HUES48 (cell line): ENCODE data around the gene ADCY4.
"Not testable (repeated sequence)": the region's sequence is repeated elsewhere in the genome, so short reads cannot be mapped to it uniquely, and the experiment has no call there.

Experiments
- H3K27ac ChIP-seq: one replicate; pipeline ENCODE4 v1.7.0; 2013; ENCODE audit warnings: low read depth, low read length, inconsistent platforms
- H3K27me3 ChIP-seq: 2 replicates; pipeline ENCODE4 v1.6.1; 2013; ENCODE audit warnings: mild to moderate bottlenecking, low read length; ENCODE audit not compliant: control insufficient read depth, insufficient read depth
- H3K36me3 ChIP-seq: 2 replicates; pipeline ENCODE4 v1.6.1; 2013; ENCODE audit warnings: low read length; ENCODE audit not compliant: control insufficient read depth, insufficient read depth
- H3K4me1 ChIP-seq: 2 replicates; pipeline ENCODE4 v1.6.1; 2013; ENCODE audit warnings: mild to moderate bottlenecking, low read length; ENCODE audit not compliant: control insufficient read depth, insufficient read depth
- H3K4me3 ChIP-seq: 2 replicates; pipeline ENCODE4 v1.5.1; 2013; ENCODE audit warnings: mild to moderate bottlenecking, low read depth, low read length
- H3K9ac ChIP-seq: 2 replicates; pipeline ENCODE4 v1.6.1; 2013; ENCODE audit warnings: mild to moderate bottlenecking, low read depth, low read length, moderate library complexity
- H3K9me3 ChIP-seq: 2 replicates; pipeline ENCODE4 v1.6.1; 2013; ENCODE audit warnings: low read length; ENCODE audit not compliant: control insufficient read depth, insufficient read depth

ADCY4 gene

DNA sequence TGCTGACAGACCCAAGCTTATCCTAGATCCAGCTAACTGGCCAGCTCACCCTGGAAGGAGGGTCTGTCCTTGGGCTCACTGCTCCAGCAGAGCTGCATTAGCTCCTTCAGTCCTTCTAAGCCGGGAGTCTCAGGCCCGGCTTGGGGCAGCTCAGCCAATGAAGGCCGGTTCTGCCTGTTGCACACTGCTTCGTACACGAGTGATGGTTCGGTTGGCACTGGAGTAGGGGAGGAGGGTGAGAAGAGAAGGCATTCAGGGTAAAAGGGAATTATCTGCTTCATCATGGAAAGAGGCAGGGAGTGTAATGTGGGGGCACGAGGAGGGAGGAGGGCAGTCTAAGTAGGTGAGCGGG is 2.9 kb upstream of the ADCY4 start:
- H3K9me3 ChIP-seq = no peaks in the 10 kb centered on the region
- H3K4me1 ChIP-seq = peaks cover 8% of the 10 kb centered on the region; the same call in 1 of the 2 replicates
- no peaks in the 10 kb centered on the region for H3K36me3 ChIP-seq
- no peak overlapping the region for H3K4me3 ChIP-seq
- H3K27ac ChIP-seq = no peak overlapping the region
- H3K9ac ChIP-seq = no peak overlapping the region
- peaks cover 90% of the 10 kb centered on the region for H3K27me3 ChIP-seq

- H3K4me3 ChIP-seq = no peak overlapping the region
- no peak overlapping the region for H3K27ac ChIP-seq
- no peak overlapping the region for H3K9ac ChIP-seq
- H3K27me3 ChIP-seq = peaks cover 95% of the 10 kb centered on the region
- no peaks in the 10 kb centered on the region for H3K9me3 ChIP-seq
- peaks cover 9% of the 10 kb centered on the region; the same call in 1 of the 2 replicates for H3K4me1 ChIP-seq
- no peaks in the 10 kb centered on the region for H3K36me3 ChIP-seq
Observed at GRCh38 chr14:24337144-24337823, 2.4 kb upstream of the ADCY4 start.

- H3K36me3 ChIP-seq = no peaks in the 10 kb centered on the region
- no peaks in the 10 kb centered on the region for H3K9me3 ChIP-seq
- no peak overlapping the region for H3K27ac ChIP-seq
- H3K4me3 ChIP-seq = peak overlapping the region; percentile 74
- peaks cover 100% of the 10 kb centered on the region for H3K27me3 ChIP-seq
- H3K4me1 ChIP-seq = peaks cover 14% of the 10 kb centered on the region; the same call in 1 of the 2 replicates
- H3K9ac ChIP-seq = no peak overlapping the region
Observed at GRCh38 chr14:24335461-24336171, 745 bp upstream of the ADCY4 start.

- no peaks in the 10 kb centered on the region for H3K36me3 ChIP-seq
- peaks cover 10% of the 10 kb centered on the region; the same call in 1 of the 2 replicates for H3K4me1 ChIP-seq
- H3K4me3 ChIP-seq = peak overlapping the region; percentile 61
- peaks cover 85% of the 10 kb centered on the region for H3K27me3 ChIP-seq
- no peaks in the 10 kb centered on the region for H3K9me3 ChIP-seq
- H3K27ac ChIP-seq = no peak overlapping the region
- H3K9ac ChIP-seq = no peak overlapping the region
Observed at GRCh38 chr14:24332268-24332993, 2.4 kb downstream of the ADCY4 start.

GRCh38 chr14:24331731-24332267 is 3.1 kb downstream of the ADCY4 start:
- Histone ChIP-seq H3K27me3 (peaks cover 79% of the 10 kb centered on the region), H3K9ac (no peak overlapping the region), H3K36me3 (no peaks in the 10 kb centered on the region), H3K4me1 (peaks cover 10% of the 10 kb centered on the region; the same call in 1 of the 2 replicates), H3K27ac (no peak overlapping the region), H3K9me3 (no peaks in the 10 kb centered on the region), H3K4me3 (peak overlapping the region; percentile 61)

GRCh38 chr14:24330973-24331674 is 3.7 kb downstream of the ADCY4 start:
- Histone ChIP-seq H3K4me1 (peaks cover 10% of the 10 kb centered on the region; the same call in 1 of the 2 replicates), H3K27ac (no peak overlapping the region), H3K4me3 (no peak overlapping the region), H3K36me3 (no peaks in the 10 kb centered on the region), H3K27me3 (peaks cover 72% of the 10 kb centered on the region), H3K9ac (no peak overlapping the region), H3K9me3 (no peaks in the 10 kb centered on the region)

GRCh38 chr14:24329736-24330135 is 5.1 kb downstream of the ADCY4 start:
- Histone ChIP-seq H3K9me3 (no peaks in the 10 kb centered on the region), H3K9ac (no peak overlapping the region), H3K27ac (no peak overlapping the region), H3K4me1 (peaks cover 7% of the 10 kb centered on the region; the same call in 1 of the 2 replicates), H3K27me3 (peaks cover 58% of the 10 kb centered on the region), H3K36me3 (no peaks in the 10 kb centered on the region), H3K4me3 (no peak overlapping the region)

- Histone ChIP-seq H3K27ac (no peak overlapping the region), H3K4me1 (peaks cover 7% of the 10 kb centered on the region; the same call in 1 of the 2 replicates), H3K4me3 (no peak overlapping the region), H3K27me3 (peaks cover 53% of the 10 kb centered on the region), H3K9me3 (no peaks in the 10 kb centered on the region), H3K36me3 (no peaks in the 10 kb centered on the region), H3K9ac (no peak overlapping the region)
Observed at GRCh38 chr14:24329073-24329663, 5.7 kb downstream of the ADCY4 start.

- H3K27me3 ChIP-seq = peaks cover 40% of the 10 kb centered on the region
- not testable (repeated sequence) for H3K27ac ChIP-seq
Observed at GRCh38 chr14:24327914-24328313, 7.0 kb downstream of the ADCY4 start.

GRCh38 chr14:24327303-24327702 is 7.6 kb downstream of the ADCY4 start:
- Histone ChIP-seq H3K9ac (no peak overlapping the region), H3K27me3 (peaks cover 34% of the 10 kb centered on the region)

More at GRCh38 chr14:24327914-24328313, 7.0 kb downstream of the ADCY4 start:
- H3K9ac ChIP-seq, H3K36me3 ChIP-seq, H3K4me3 ChIP-seq, H3K9me3 ChIP-seq, H3K4me1 ChIP-seq: not testable (repeated sequence)

More at GRCh38 chr14:24327303-24327702, 7.6 kb downstream of the ADCY4 start:
- Histone ChIP-seq H3K36me3 (no peaks in the 10 kb centered on the region), H3K4me3 (no peak overlapping the region), H3K9me3 (no peaks in the 10 kb centered on the region), H3K27ac (no peak overlapping the region), H3K4me1 (0 out of 2 replicates have a peak, but pooled peaks cover 5% of the 10 kb centered on the region)
